ENCODE data around the gene AGRN. TPM values are rescaled to one million over a fixed set of nuclear protein-coding genes. Genes with fewer than 3 reads are reported as not detected.
"Not testable (repeated sequence)": the region's sequence is repeated elsewhere in the genome, so short reads cannot be mapped to it uniquely, and the experiment has no call there.

AGRN gene
- total RNA-seq, 1 donor from 2014 or later, result 27.6 TPM

DNA sequence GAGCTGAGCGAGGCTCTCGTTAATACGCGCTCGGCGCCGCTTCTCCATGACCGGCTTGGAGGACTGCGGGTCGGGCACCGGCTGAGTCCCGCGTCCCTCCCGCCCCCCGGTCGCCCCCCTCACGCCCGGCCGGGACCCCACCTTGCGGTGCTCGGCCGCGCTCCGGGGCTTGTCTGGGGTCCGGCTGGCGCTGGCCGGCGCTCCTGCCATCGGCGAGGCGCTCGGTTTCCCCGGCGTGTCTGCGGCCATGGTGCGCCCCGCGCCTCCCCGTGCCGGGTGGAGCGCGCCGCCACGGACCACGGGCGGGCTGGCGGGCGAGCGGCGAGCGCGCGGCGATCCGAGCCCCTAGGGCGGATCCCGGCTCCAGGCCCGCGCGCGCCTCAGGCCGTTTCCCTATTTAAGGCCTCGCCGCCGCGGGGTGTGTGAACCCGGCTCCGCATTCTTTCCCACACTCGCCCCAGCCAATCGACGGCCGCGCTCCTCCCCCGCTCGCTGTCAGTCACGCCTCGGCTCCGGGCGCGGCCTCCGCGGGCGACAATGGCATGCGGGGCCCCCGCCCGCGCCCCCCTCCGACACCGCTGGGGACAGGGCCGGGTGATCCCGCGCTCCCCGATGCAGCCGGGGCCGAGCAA lies 20.1 kb upstream of the AGRN start, which contains the start of gene HES4:
TSS of gene HES4 (minus strand) at position 373 of the 632 bp plus-strand sequence. CDS start at position 249, 124 bp downstream.
- Mint-ChIP-seq H3K9me3 (no peaks in the 10 kb centered on the region), H3K27ac (peak within 1 kb of the TSS; percentile 76), H3K4me3 (ENCODE audit: low read depth) (peak within 1 kb of the TSS; percentile 75), H3K4me1 (ENCODE audit: low read depth) (peaks cover 8% of the 10 kb centered on the region), H3K27me3 (ENCODE audit: low read depth) (peaks cover 31% of the 10 kb centered on the region), H3K36me3 (ENCODE audit: low read depth) (no peaks in the 10 kb centered on the region)
- DNase-seq (ENCODE audit: low spot score), result no peak
- intact Hi-C loops (cut with micrococcal nuclease), result no loop called here

- peaks cover 32% of the 10 kb centered on the region for H3K27me3 Mint-ChIP-seq (ENCODE audit: low read depth)
- intact Hi-C loops (cut with micrococcal nuclease), result no loop called here
- H3K4me3 Mint-ChIP-seq (ENCODE audit: low read depth), result peak overlapping the region; percentile 75
- peaks cover 13% of the 10 kb centered on the region for H3K4me1 Mint-ChIP-seq (ENCODE audit: low read depth)
- H3K36me3 Mint-ChIP-seq (ENCODE audit: low read depth), result no peaks in the 10 kb centered on the region
- no peaks in the 10 kb centered on the region for H3K9me3 Mint-ChIP-seq
- no peak for DNase-seq (ENCODE audit: low spot score)
- H3K27ac Mint-ChIP-seq, result peak overlapping the region; percentile 76
These were observed 19.4 kb upstream of the AGRN start for GRCh38 chr1:1000357-1001056.

DNA sequence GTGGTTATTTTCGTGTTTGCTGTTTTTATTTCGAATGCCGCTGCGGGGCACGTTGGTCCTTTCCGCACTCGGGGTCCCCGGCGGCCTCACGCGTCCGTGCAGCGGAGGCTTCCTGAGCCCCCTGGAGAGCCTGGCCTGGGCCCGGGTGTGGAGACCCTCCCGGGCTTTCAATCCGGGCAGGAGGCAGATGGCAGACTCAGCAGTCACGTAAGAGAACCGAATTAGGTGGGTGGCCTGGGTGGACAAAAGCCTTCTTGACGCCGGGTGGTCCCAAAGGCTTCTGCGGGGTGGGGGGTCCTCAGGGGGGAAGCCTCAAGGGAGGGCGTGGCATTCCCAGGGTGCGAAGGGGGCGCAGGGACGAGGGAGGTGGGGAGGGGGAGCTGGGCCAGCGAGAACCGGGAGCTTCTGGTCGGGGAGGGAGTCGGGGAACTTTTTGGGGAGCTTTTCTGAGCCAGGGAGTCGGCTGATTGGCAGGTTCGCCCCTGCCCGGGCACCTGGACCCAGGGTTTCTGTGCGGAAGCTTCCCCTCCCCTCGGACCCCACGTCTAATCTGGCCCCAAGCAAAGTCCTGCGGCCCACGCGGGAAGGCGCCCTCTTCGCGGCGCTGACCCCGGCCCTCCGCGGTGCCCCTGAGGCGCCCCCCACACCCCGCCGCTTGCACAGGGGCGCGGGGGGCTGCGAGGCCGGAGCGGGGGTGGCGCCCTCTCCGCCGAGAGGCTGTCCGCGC lies 18.7 kb upstream of the AGRN start:
- intact Hi-C loops (cut with micrococcal nuclease), result no loop called here
- H3K4me1 Mint-ChIP-seq (ENCODE audit: low read depth), result peaks cover 11% of the 10 kb centered on the region
- H3K4me3 Mint-ChIP-seq (ENCODE audit: low read depth), result no peak overlapping the region
- peaks cover 31% of the 10 kb centered on the region for H3K27me3 Mint-ChIP-seq (ENCODE audit: low read depth)
- DNase-seq (ENCODE audit: low spot score), result no peak
- no peaks in the 10 kb centered on the region for H3K9me3 Mint-ChIP-seq
- H3K27ac Mint-ChIP-seq, result no peak overlapping the region
- no peaks in the 10 kb centered on the region for H3K36me3 Mint-ChIP-seq (ENCODE audit: low read depth)

DNA sequence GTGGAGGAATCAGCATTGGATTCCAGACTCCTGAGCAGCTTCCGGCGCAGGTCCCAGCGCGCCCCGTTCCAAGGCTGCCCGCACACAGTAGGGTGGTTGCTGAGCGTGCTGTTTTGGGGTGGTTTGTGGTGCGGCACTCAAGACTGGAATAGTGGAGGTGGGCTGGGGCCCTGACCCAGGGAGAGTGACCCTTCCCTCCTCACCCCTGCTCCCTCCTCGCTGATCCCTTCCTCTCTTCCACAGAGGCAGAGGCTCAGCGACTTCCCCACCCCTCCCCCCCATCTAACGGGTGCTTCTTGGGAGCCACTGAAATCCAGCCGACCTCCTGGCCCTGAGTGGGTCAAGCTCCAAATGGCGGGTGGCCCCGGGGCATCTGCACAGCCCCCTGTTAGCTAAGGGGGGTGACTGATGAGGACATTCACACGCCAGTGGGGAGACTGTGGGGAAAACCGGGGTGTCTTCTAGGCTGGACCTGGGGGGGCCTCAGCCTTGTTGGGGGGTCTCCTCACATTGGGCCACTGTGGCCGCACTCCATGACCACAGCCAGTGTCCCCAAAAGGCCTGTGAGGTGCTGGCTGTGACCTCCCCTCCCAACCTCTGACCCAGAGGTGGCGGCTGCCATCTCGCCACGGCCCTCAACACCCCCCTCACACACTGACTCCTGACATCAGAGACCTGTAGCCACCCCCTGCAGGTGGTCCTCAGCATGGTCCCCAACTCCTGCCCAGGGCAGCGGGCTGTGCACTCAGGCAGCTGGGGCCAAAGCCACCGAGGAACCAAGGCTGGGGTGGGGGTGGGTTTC lies 16.1 kb upstream of the AGRN start:
- DNase-seq (ENCODE audit: low spot score), result no peak
- Mint-ChIP-seq H3K36me3 (ENCODE audit: low read depth) (no peaks in the 10 kb centered on the region), H3K27me3 (ENCODE audit: low read depth) (peaks cover 28% of the 10 kb centered on the region), H3K9me3 (no peaks in the 10 kb centered on the region), H3K4me3 (ENCODE audit: low read depth) (no peak overlapping the region), H3K4me1 (ENCODE audit: low read depth) (peaks cover 11% of the 10 kb centered on the region), H3K27ac (no peak overlapping the region)
- intact Hi-C loops (cut with micrococcal nuclease), result no loop called here

GRCh38 chr1:1004420-1004779 lies 15.5 kb upstream of the AGRN start:
- Mint-ChIP-seq H3K27me3 (ENCODE audit: low read depth) (peaks cover 30% of the 10 kb centered on the region), H3K9me3 (no peaks in the 10 kb centered on the region), H3K4me3 (ENCODE audit: low read depth) (no peak overlapping the region), H3K36me3 (ENCODE audit: low read depth) (no peaks in the 10 kb centered on the region), H3K4me1 (ENCODE audit: low read depth) (peaks cover 13% of the 10 kb centered on the region), H3K27ac (no peak overlapping the region)
- DNase-seq (ENCODE audit: low spot score), result no peak
- intact Hi-C loops (cut with micrococcal nuclease), result no loop called here

GRCh38 chr1:1004780-1005697 lies 14.9 kb upstream of the AGRN start:
- Mint-ChIP-seq H3K27ac (no peak overlapping the region), H3K36me3 (ENCODE audit: low read depth) (no peaks in the 10 kb centered on the region), H3K9me3 (no peaks in the 10 kb centered on the region), H3K4me3 (ENCODE audit: low read depth) (peak overlapping the region; percentile 15), H3K27me3 (ENCODE audit: low read depth) (peaks cover 30% of the 10 kb centered on the region), H3K4me1 (ENCODE audit: low read depth) (peaks cover 13% of the 10 kb centered on the region)
- intact Hi-C loops (cut with micrococcal nuclease), result loop anchor here (1.0 kb wide), 1 partner anchor 8 kb away; the partner anchor contains the start of gene ISG15
- DNase-seq (ENCODE audit: low spot score), result no peak

DNA sequence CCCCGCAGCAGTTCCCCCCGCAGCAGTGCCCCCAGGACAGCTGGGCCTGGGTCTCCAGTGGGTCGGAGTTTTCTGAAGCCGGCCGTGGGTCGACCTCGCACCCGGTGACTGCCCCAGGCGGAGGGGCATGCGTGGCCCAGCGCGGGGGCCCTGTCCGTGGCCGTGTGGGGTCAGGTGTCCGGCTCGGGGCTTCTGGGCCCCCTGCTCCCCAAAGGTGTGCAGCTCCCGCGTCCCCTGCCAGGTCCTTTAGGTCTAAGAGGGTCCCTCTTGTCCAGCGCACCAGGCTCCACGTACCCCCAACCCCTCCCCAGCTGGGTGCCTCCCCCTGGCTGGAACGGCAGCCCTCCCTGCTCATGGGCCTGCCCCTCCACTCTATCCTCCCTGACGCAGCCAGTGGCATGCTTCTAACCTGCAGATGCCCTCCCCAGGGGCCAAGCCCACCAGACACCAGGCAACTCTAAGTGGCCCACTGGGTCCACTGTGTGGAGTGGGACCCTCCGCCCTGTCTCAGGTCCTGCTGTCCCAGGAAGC lies 14.1 kb upstream of the AGRN start:
- DNase-seq (ENCODE audit: low spot score), result no peak

GRCh38 chr1:1006305-1007159 lies 13.4 kb upstream of the AGRN start:
- intact Hi-C loops (cut with micrococcal nuclease), result no loop called here
- H3K27ac Mint-ChIP-seq, result no peak overlapping the region
- H3K27me3 Mint-ChIP-seq (ENCODE audit: low read depth), result peaks cover 28% of the 10 kb centered on the region
- peaks cover 11% of the 10 kb centered on the region for H3K4me1 Mint-ChIP-seq (ENCODE audit: low read depth)
- no peaks in the 10 kb centered on the region for H3K9me3 Mint-ChIP-seq
- H3K4me3 Mint-ChIP-seq (ENCODE audit: low read depth), result no peak overlapping the region
- DNase-seq (ENCODE audit: low spot score), result no peak
- H3K36me3 Mint-ChIP-seq (ENCODE audit: low read depth), result no peaks in the 10 kb centered on the region

More for the DNA sequence above, 14.1 kb upstream of the AGRN start:
- H3K27ac Mint-ChIP-seq, result no peak overlapping the region
- H3K4me1 Mint-ChIP-seq (ENCODE audit: low read depth), result peaks cover 11% of the 10 kb centered on the region
- H3K27me3 Mint-ChIP-seq (ENCODE audit: low read depth), result peaks cover 28% of the 10 kb centered on the region
- H3K9me3 Mint-ChIP-seq, result no peaks in the 10 kb centered on the region
- intact Hi-C loops (cut with micrococcal nuclease), result loop anchor here (1.0 kb wide), 1 partner anchor 7 kb away; the partner anchor contains the start of gene ISG15
- H3K4me3 Mint-ChIP-seq (ENCODE audit: low read depth), result no peak overlapping the region
- no peaks in the 10 kb centered on the region for H3K36me3 Mint-ChIP-seq (ENCODE audit: low read depth)

- Mint-ChIP-seq H3K27me3 (ENCODE audit: low read depth) (peaks cover 12% of the 10 kb centered on the region), H3K4me1 (ENCODE audit: low read depth) (peaks cover 26% of the 10 kb centered on the region)
- H3K4me3 Mint-ChIP-seq (ENCODE audit: low read depth); H3K9me3 Mint-ChIP-seq; DNase-seq (ENCODE audit: low spot score); H3K27ac Mint-ChIP-seq; H3K36me3 Mint-ChIP-seq (ENCODE audit: low read depth): not testable (repeated sequence)
- intact Hi-C loops (cut with micrococcal nuclease), result loop anchor here (10.0 kb wide), 1 partner anchor 195 kb away; the partner anchor contains the start of gene TNFRSF18
These were observed 9.8 kb upstream of the AGRN start for GRCh38 chr1:1010131-1010530.

DNA sequence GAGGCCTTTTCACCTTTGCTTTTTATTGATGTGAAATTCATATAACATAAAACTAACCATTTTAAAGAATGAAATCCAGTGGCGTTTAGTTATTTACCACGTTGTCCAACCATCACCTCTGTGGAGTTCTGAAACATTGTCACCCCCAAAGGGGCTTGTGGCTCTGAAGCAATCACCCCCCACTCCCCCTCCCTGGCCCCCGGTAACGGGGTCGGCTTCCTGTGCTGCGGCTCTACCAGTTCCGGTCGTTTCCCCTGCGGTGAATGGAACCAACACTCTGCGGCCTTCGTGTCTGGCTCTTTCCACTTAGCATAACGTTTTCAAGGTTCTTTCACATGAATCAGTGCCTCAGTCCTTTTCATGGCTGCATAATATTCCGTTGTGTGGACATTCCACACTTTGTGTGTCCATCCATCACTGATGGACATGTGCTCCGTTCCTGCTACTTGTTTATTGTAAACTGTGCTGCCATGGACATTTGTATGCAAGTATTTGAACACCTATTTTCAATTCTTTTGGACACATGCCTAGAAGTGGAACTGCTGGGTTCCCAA lies 8.4 kb upstream of the AGRN start:
- Mint-ChIP-seq H3K36me3 (ENCODE audit: low read depth) (no peaks in the 10 kb centered on the region), H3K9me3 (no peaks in the 10 kb centered on the region), H3K27ac (no peak overlapping the region), H3K4me3 (ENCODE audit: low read depth) (no peak overlapping the region), H3K27me3 (ENCODE audit: low read depth) (peaks cover 8% of the 10 kb centered on the region), H3K4me1 (ENCODE audit: low read depth) (peaks cover 24% of the 10 kb centered on the region)
- no peak for DNase-seq (ENCODE audit: low spot score)
- intact Hi-C loops (cut with micrococcal nuclease), result loop anchor here (10.0 kb wide), 1 partner anchor 193 kb away; the partner anchor contains the start of gene TNFRSF18
